Hematopoietic multipotent progenitor cell treated with erythropoietin and hydrocortisone succinate and interleukin-3 and kit ligand, for 4 days (in vitro differentiated cells): ENCODE results near the gene SPRR1B.
"Not testable (repeated sequence)": the region's sequence is repeated elsewhere in the genome, so short reads cannot be mapped to it uniquely, and the experiment has no call there.

ENCODE experiments used
- DNase-seq: peaks from one replicate; pipeline ENCODE4 v3.0.0-alpha.2; 2015

The SPRR1B gene, protein sequence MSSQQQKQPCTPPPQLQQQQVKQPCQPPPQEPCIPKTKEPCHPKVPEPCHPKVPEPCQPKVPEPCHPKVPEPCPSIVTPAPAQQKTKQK

DNA sequence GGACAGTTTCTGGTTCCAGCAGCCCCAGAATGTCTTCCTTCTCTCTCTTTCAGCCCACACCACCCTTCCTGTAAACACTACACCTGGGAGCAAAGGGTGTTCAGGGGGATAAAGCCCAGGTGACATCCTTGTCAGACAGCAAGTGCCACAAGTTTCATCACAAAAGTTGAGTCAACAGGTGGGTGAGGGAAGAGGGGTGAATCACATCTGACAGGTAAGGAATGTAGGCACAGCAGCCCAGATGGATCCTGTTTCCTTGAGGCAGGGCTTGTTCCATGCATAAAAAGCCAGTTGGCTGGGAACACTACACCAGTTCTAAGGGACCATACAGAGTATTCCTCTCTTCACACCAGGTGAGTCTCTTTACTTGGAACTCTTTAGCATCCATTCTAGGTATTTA lies at the start of gene SPRR1B:
SPRR1B (plus strand) TSS at position 309 of the 400 bp plus-strand sequence. CDS start 1,143 bp downstream, outside the sequence.
- no peak for DNase-seq

DNA sequence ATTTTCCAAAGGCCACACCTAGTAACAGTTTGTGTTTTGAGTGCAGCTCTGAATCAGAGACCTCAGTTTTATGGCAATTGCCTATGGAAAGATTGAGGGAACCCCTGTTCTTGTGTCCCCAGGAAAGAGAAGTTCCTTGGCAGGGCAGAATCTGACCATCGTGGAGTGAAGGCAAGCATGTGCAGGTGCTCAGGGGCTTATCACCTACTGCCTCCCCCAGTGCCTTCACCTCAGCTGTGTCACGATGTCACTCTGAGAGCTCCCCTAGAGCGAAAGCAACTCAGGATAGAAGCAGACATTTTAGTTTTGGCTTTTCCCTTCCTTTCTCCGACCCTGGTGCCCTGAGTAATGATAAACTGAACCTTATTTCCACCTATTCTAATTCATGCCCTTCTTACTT lies 48.9 kb upstream of the SPRR1B start:
- no peak for DNase-seq

DNA sequence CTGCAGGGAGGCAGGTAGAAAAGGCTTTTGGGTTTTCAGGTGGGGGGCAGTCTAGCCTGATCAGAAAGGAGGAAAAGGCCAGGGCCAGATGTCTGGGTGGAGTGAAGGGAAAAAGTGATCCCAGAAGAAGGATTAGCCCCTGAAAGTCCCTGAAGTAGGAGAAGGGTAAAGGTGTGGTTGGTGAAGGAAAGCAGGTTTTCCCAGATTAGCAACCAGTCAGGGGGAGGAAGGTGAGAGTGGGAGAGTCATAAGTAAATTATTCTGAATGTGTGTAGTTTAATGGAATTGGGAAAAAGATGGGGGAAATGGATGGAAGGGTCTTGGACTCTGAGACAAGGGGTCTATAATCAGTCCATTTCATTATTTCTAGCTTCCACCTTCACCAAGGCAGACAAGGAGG lies 47.8 kb upstream of the SPRR1B start:
- no peak for DNase-seq

DNA sequence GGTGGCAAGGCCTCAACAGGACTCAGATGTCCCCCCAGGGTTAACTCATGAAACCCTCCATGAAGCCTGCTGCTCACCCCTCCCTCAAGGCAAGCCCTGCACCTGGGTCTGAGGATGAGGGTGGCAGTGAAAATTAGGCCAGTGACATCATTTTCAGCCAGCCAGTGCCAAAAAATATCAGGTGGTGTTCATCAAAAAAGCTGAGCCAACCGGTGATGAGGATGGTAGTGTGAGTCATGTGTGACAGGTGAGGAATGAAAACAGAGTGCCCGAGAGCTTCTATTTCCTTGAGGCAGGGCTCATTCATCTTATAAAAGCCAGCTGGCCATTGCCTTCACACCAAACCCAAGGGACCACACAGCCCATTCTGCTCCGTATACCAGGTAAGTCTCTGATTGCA lies 47.3 kb upstream of the SPRR1B start, which contains the start of gene SPRR1A:
SPRR1A (plus strand) TSS at position 339 of the 400 bp plus-strand sequence. CDS start 1,150 bp downstream, outside the sequence.
- DNase-seq = no peak

DNA sequence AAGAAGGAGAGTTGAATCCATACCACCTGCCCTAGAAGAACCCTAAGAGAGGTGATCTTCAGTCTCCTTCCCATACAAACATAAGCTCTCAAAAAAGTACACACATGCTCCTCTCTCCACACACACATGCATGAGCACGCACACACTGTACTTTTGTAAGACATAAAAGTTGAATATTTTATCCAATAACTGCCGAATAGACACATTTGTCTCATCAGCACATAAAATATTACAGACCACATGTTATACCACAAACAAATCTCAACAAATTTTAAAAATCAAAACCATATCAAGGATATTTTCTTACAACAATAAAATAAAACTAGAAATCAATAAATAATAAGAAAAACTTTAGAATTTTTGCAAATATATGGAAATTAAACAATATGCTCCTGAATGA lies 44.4 kb upstream of the SPRR1B start:
- DNase-seq = no peak

DNA sequence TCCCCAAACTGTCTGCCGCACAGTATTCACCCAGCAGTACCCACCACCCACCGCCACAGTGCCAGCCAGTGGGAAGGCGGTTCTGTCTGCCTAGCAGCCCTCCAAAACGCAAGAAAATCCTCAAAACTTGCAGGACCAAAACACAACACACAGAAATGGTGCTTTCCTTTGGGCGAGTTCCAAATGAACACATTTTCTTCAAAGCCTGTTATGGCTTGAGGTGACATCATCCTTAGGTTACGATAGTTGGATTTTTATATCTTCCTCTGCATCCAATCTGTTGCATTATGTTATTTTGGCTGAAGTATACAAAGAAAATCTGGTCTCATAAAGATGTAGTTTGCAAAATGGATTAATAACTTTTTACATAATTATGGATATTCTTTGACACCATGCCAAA lies 37.8 kb upstream of the SPRR1B start:
- no peak for DNase-seq

DNA sequence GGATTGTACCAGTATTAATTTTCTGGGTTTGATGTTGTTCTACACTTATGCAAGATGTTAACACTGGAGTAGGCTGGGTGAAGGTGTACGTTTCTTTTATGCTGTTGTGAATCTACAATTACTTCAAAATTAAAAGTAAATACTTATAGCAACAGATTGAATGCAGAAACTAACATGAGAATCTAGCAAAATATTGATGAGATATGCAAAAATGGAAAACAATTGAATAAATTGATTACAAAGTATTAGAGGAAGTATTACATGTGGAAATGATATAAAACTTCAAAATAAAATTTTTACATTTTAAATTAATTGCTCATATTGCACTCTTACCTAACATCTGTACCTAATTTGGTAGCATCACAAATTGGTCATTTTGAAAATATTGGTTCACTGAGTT lies 35.2 kb upstream of the SPRR1B start:
- no peak for DNase-seq

DNA sequence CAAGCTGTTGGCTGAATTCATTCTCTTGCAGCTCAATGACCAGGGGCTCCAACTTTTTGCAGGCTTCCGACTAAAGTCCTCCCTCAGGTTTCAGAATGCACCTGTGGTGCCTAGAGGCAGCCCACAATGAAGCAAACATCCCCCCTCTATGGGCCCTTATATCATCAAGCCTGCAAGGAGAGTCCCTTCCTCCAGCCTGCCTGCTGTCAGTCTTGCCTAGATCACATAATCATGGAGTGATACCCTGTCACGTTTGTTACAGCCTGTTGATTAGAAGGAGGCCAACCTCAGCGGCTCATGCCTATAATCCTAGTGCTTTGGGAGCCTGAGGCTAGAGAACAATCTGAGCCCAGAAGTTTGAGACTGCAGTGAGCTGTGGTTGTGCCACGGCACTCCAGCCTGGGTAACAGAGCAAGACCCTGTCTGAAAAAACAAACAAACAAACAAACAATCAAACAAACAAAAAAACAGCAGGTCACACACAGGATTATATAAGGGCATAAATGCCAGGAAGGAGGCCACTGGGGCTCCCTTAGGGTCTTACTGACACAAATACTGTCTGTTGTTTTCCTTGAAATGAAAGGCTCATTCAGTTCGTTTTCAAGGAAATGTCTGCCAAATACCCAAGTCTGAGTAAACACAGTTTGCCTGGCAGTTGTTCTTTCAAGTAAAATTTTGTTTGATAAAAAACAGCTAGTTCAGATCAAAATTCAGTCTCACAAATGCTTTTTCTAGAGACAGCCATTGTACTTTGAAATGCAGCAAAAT lies 34.2 kb upstream of the SPRR1B start:
- DNase-seq = no peak

DNA sequence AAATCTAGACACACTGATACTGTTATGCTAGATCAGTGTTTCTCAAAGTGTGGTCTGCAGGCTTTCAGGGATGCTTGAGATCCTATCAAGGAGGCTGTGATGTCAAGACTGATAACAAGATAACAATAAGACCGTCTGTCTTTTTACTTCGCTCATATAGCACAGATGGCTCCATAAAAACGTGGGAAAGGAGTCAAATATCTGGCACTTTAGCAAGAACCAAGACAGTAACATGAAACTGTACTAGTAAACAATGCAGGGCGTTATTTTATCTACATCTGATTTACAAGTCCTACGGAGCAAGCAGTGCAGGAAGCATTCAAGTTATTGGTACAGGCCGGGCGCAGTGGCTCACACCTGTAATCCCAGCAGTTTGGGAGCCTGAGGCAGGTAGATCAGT lies 33.1 kb upstream of the SPRR1B start:
- DNase-seq = no peak

DNA sequence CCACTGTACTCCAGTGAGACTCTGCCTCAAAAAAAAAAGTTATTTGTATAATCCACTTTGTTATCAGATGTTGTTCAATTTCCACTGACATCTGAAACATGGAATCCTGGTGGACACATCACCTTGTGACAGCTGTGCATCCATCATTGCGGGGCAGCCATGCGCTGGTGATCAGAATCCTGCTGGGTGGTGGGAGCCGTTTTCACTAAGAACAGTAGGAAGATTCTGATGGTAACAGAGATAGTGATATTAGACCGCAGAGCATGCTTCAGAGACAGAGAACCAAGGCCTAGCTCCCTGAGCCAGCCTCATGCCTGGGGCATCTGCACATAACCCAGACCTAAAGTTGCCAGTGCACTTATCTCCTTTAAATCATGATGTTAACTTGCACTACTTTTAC lies 32.5 kb upstream of the SPRR1B start:
- no peak for DNase-seq

DNA sequence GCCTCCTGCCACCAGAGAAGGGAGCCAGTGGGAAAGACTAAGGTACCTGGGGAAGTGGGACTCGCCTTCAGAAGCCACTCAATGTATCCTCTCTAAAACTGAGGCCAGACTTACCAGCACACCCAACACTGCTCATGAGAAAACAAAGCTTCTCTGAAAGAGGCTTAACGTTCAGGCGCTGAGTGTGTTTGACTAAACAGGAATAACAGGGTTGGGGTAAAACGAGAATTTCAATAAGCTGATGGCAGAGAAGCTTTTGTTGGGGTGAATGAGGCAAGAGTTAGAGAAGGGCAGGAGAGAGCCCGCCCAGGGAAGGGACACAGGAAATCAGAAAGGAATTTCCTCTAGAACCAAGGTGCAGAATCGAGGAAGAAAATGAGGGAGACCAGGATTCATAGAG lies 31.2 kb upstream of the SPRR1B start:
- no peak for DNase-seq

DNA sequence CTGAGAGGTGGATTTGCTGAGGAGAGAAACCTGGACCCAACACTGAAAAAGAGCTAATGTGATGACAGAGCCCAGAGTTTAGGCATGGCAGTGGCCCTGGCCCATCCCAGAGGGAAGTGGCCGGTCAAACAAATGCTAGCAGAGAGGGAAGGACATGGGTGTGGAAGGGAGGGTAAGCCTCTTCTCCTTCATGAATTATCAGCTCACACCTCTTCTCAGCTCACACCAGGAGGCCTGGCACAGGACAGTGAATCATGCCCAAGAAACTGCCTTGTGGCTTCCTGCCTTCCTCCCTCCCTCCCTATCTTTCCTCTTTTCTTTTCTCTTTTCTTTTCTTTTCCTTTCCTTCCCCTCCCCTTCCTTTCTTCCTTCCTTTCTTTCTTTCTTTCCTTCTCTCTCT lies 30.7 kb upstream of the SPRR1B start:
- no peak for DNase-seq

DNA sequence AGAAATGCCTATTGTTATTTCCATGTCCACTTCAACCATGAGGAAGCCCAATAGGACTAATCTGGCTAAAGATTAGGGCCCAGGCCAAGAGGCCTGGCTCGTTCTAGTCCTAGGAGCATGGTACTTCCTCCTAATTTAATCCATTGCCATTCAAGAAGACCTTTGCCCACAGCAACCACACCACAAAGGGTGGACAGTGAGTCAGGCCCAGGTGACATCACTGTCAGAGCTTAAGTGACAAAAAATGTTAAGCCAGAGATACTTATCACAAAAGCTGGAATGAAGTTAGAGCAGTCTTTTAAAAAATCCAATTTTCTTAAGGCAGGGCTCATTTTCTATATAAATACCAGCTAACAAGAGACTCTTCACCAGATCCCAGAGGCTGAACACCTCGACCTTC lies 29.6 kb upstream of the SPRR1B start, which contains the start of gene SPRR3:
SPRR3 (plus strand) TSS at position 368 of the 400 bp plus-strand sequence. CDS start 1,272 bp downstream, outside the sequence.
- peak; percentile 0 for DNase-seq

DNA sequence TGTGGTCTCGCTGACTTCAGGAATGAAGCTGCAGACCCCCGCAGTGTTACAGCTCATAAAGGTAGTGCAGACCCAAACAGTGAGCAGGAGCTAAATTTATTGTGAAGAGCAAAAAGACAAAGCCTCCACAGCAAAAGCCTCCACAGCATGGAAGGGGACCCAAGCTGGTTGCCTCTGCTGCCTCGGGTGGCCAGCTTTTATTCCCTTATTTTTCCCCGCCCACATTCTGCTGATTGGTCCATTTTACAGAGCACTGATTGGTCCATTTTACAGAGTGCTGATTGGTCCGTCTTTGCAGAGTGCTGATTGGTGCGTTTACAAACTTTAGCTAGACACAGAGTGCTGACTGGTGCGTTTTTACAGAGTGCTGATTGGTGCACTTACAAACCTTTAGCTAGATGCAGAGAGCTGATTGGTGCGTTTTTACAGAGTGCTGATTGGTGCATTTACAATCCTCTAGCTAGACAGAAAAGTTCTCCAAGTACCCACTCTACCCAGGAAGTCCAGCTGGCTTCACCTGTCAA lies 19.7 kb upstream of the SPRR1B start:
- not testable (repeated sequence) for DNase-seq

DNA sequence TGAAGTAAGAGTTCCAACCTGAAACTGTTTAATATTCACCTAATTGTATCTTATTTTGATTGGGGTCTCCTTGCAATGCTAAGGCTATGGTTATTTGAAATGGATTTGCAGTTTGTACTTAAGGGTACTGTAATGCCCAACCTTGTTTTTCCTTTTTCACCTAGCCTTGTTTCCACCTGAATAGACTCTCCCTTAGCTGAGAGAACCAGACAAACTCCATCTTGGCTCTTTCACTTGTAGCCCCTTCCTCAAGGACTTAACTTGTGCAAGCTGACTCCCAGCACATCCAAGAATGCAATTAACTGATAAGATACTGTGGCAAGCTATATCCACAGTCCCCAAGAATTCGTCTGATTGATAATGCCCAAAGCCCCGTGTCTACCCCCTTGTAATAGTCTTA lies 9.2 kb upstream of the SPRR1B start:
- not testable (repeated sequence) for DNase-seq

DNA sequence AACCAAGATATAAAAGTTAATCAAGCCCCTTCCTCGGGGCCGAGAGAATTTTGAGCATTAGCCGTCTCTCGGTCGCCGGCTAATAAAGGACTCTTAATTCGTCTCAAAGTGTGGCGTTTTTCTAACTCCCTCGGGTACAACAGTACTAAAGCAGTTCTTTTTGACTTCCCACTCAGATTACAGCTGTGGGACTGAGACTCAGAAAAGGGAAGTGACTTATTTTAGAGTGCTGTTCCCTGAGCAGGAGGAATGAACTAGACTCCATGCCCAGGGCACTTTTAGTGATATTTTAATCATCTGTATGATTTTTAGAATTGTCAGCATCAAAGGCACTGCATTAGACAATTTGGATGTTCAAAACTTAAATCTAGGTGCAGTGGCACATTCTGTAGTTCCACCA lies 8.7 kb upstream of the SPRR1B start:
- DNase-seq = peak; percentile 36

DNA sequence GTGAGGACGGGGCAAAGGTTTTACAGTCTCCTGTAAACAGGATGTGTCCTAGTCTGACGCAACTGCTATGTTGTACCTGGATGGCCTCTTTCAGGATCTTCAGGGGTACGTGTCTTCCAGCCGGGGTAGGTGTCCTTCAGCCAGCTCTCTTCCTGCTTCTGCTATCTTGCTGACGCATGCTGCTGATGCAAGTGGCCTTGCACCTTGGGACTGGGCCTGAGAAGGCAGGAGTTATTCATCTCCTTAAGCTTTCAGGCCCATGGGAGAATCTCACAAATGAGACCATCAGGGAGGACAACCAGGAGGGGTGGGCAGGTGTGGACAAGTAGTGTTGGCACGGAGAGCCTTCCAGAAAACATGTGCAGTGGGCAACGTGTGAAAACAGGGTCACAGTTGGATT lies 7.9 kb upstream of the SPRR1B start:
- no peak for DNase-seq

DNA sequence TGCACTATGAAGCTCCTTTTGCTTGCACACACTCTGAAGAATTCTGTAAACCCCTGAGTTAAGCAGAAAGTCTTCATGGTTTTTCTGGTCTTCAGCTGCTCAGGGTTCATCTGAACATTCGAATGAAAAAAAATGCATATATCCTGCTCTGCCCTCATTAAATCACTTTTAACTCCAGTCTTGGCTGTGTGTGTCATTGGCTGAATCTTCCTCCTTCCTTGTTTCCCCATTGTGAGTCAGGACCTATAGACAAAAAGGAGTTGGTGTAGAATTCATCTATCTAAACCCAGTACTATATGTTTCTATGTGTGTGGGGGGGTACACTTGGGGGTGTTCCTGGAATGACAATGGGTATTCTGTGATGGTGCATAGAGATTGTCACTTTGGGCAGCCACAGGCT lies 6.6 kb upstream of the SPRR1B start:
- DNase-seq = no peak

DNA sequence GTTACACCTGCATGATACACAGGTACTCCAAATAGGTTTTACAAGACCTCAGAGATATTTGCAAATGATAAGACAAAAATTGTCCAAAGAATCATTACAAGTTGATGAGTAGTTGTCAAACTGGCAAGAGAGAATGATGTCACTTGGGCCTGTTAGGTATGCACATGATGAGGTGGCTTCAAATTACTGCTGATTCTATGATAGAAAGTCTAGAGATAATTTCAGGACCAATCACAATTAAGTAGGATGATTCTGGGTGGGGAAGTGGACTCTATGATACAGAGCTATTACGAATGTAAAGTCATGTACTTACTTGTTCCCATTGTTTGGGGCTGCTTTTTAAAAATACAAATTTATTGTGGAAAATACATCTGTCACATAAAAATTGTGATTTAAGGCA lies 5.2 kb upstream of the SPRR1B start:
- DNase-seq = no peak

DNA sequence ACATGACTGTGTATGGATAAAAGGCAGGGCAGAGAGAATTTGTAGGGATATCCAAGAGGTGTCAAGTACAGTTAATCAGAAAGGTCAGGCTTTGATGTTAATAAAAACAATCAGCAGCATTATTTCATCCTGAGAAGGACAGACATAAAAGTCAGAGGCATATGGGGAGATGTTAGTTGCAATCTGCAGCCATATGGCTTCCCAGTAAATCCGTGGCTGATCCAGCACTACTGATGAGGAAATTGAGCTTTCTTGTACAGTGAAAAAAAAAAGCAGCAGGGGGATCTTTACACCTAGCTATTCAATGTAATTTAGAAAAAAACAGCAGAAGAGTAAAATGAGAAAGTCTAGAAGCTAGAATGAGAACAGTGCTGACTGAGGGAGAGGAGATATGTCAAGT lies 2.2 kb upstream of the SPRR1B start:
- DNase-seq = no peak

DNA sequence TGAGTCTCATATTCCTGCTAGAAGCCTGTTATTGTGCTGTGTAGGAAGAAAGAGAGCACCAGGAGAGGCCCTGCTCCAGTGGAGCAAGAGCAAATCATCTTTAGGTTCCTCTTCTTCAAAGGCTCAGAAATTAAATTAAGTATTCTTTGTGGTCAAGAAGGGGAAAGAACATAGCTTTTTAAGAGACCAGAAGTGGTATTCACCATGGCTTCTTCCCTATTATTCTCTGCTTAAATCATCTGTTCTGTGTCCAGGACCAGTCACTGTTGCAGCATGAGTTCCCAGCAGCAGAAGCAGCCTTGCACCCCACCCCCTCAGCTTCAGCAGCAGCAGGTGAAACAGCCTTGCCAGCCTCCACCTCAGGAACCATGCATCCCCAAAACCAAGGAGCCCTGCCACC lies 1.1 kb downstream of the SPRR1B start:
- DNase-seq = no peak

DNA sequence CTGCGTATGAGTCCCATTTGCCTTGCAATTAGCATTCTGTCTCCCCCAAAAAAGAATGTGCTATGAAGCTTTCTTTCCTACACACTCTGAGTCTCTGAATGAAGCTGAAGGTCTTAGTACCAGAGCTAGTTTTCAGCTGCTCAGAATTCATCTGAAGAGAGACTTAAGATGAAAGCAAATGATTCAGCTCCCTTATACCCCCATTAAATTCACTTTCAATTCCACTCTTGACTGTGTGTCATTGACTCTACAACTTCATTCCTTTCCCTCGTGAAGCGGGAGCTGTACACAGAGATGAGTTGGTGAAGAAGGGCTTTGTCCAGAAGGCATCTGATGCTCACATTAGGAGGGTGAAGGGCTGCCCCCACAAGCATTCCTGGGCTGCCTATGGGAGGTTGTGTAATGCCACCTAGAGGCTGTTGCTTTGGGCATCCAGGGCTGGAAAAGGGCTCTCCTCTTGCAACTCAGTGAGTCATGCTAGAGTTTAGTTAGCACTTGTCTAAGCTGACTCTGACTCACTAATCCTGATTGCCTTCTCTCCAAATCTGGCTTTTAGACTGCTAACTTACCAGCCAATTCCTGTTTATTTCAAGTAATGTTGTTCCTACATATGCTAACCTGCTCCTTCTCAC lies 1.8 kb downstream of the SPRR1B start:
- DNase-seq = peak; percentile 43

DNA sequence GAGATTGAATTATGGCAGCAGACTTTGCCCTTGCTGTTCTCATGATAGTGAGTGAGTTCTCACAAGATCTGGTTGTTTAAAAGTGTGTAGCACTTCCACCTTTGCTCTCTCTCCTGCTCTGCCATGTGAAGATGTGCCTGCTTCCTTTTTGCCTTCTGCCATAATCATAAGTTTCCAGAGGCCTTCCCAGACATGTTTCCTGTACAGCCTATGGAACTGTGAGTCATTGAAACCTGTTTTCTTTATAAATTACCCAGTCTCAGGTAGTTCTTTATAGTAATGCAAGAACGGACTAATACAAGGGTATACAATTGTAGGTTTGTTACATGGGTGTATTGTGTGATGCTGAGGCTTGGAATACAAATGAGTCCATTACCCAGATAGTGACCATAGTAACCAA lies 4.2 kb downstream of the SPRR1B start:
- no peak for DNase-seq
